GM12891 (cell line): ENCODE results near the gene PXMP4. TPM values are rescaled to one million over a fixed set of nuclear protein-coding genes. Genes with fewer than 3 reads are reported as not detected.
"Not testable (repeated sequence)": the region's sequence is repeated elsewhere in the genome, so short reads cannot be mapped to it uniquely, and the experiment has no call there.

Experiments used
- DNase-seq: peaks from one replicate; pipeline ENCODE4 v3.0.0; 2011; ENCODE audit warnings: low spot score; ENCODE audit not compliant: insufficient read length
- FAIRE-seq: peaks from 2 replicates; lab custom pipeline; 2011; peaks lifted over from hg19 to GRCh38; lab: Jason Lieb, UNC
- PAX5 ChIP-seq: IDR thresholded peaks from 2 replicates; pipeline ENCODE4 v1.6.1; 2011; ENCODE audit warnings: low read length, moderate library complexity, mild to moderate bottlenecking; ENCODE audit not compliant: insufficient read depth, severe bottlenecking
- POLR2A ChIP-seq: IDR thresholded peaks from 2 replicates; pipeline ENCODE4 v1.6.1; 2011; ENCODE audit warnings: low read depth, low read length, control low read depth
- POLR2AphosphoS5 ChIP-seq: IDR thresholded peaks from 2 replicates; pipeline ENCODE4 v1.6.1; 2011; ENCODE audit warnings: low read depth, low read length, control low read depth
- POU2F2 ChIP-seq: IDR thresholded peaks from 2 replicates; pipeline ENCODE4 v1.6.1; 2011; ENCODE audit warnings: low read depth, mild to moderate bottlenecking, control low read depth, low read length, moderate library complexity
- SPI1 ChIP-seq: IDR thresholded peaks from 2 replicates; pipeline ENCODE4 v1.6.1; 2011; ENCODE audit warnings: low read depth, low read length, control low read depth
- TAF1 ChIP-seq: IDR thresholded peaks from 2 replicates; pipeline ENCODE4 v1.6.1; 2011; ENCODE audit warnings: low read depth, low read length, control low read depth
- polyA plus RNA-seq: library from polyadenylated mRNA; unstranded; fragments of >200 nt; gene quantifications from one replicate; pipeline ENCODE4 v1.2.1, GENCODE V29; 2012; ENCODE audit warnings: low read depth, missing spikeins, inconsistent platforms; ENCODE audit not compliant: missing spikeins

Gene PXMP4
- polyA plus RNA-seq: 6.0 TPM

- DNase-seq (peak; percentile 95), FAIRE-seq (peak; percentile 97)
These were observed at the start of gene PXMP4 for GRCh38 chr20:33719989-33720709. PXMP4 (minus strand) TSS chr20:33720310; CDS start chr20:33720207, 103 bp downstream.

GRCh38 chr20:33769043-33769442, 48.9 kb upstream of the PXMP4 start:
- FAIRE-seq (no peak), DNase-seq (no peak)

More at GRCh38 chr20:33719989-33720709, at the start of gene PXMP4:
- no peak for TF ChIP-seq TAF1
- peak; percentile 35 for TF ChIP-seq PAX5
- TF ChIP-seq POLR2A: peak; percentile 26; the same call in 1 of the 2 replicates
- 0 out of 2 replicates have a peak, but pooled peaks have one; percentile 21 for TF ChIP-seq POU2F2
- TF ChIP-seq SPI1: no peak

GRCh38 chr20:33767777-33768138, 47.6 kb upstream of the PXMP4 start:
- no peak for TF ChIP-seq TAF1
- DNase-seq: no peak
- FAIRE-seq: no peak

More at GRCh38 chr20:33769043-33769442, 48.9 kb upstream of the PXMP4 start:
- TF ChIP-seq TAF1 (no peak), POLR2A (no peak), POU2F2 (no peak)

- no peak for DNase-seq
- TF ChIP-seq POU2F2: no peak
- no peak for TF ChIP-seq PAX5
- no peak for TF ChIP-seq POLR2AphosphoS5
- no peak for TF ChIP-seq TAF1
- FAIRE-seq: no peak
These were observed 46.6 kb upstream of the PXMP4 start for GRCh38 chr20:33766686-33767085.

GRCh38 chr20:33765592-33765991, 45.5 kb upstream of the PXMP4 start:
- TF ChIP-seq PAX5: no peak
- TF ChIP-seq POU2F2: no peak
- TF ChIP-seq SPI1: no peak
- TF ChIP-seq POLR2AphosphoS5: no peak
- no peak for TF ChIP-seq POLR2A
- TF ChIP-seq TAF1: no peak
- no peak for DNase-seq
- FAIRE-seq: no peak

GRCh38 chr20:33765099-33765498, 45.0 kb upstream of the PXMP4 start:
- FAIRE-seq (no peak), DNase-seq (no peak)
- no peak for TF ChIP-seq POLR2A
- TF ChIP-seq SPI1: no peak
- no peak for TF ChIP-seq POLR2AphosphoS5
- TF ChIP-seq POU2F2: no peak
- no peak for TF ChIP-seq PAX5
- no peak for TF ChIP-seq TAF1

- TF ChIP-seq POU2F2: no peak
- no peak for TF ChIP-seq POLR2AphosphoS5
- no peak for TF ChIP-seq POLR2A
- FAIRE-seq (no peak), DNase-seq (no peak)
These were observed 41.7 kb upstream of the PXMP4 start for GRCh38 chr20:33761698-33762250.

GRCh38 chr20:33757458-33757857, 37.3 kb upstream of the PXMP4 start:
- FAIRE-seq: no peak
- no peak for TF ChIP-seq POLR2AphosphoS5
- TF ChIP-seq PAX5: no peak
- TF ChIP-seq SPI1: no peak
- TF ChIP-seq POU2F2: no peak
- TF ChIP-seq TAF1: no peak
- no peak for TF ChIP-seq POLR2A
- DNase-seq: no peak

- TF ChIP-seq PAX5: no peak
- no peak for TF ChIP-seq SPI1
- TF ChIP-seq POU2F2: no peak
- FAIRE-seq: no peak
These were observed 36.9 kb upstream of the PXMP4 start for GRCh38 chr20:33757046-33757445.

GRCh38 chr20:33755936-33756490, 35.9 kb upstream of the PXMP4 start:
- not testable (repeated sequence) for FAIRE-seq, DNase-seq

More at GRCh38 chr20:33757046-33757445, 36.9 kb upstream of the PXMP4 start:
- DNase-seq: no peak

- TF ChIP-seq POLR2A: no peak
- TF ChIP-seq POLR2AphosphoS5: no peak
- no peak for TF ChIP-seq TAF1
- TF ChIP-seq SPI1: no peak
- no peak for TF ChIP-seq PAX5
- no peak for TF ChIP-seq POU2F2
- no peak for FAIRE-seq
- no peak for DNase-seq
These were observed 33.7 kb upstream of the PXMP4 start for GRCh38 chr20:33753763-33754162.
